Measurements from ENCODE around the gene NBEA.

NBEA gene

DNA sequence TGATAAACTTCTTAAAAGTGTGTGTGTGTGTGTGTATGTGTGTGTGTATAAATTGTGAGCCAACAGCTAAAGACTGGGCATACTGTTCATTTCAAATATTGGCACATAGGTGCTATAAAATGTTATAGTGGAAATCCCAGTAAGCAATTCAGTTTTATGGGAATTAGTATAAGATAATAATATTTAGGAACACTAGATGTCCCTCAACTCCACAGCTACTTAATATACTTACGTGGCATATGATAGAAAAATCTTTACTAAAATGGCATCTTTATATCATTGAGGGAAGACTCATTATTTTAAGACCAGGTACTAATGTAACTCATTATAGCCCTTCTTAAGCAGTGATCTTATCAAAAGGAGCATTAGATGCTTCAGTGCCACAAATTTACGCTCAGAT lies 268.2 kb downstream of the NBEA start:
- TF ChIP-seq POLR2A (IDR thresholded peaks at IDR 0.05; ENCODE audit: low read depth, low read length) = no peak
- FAIRE-seq = no peak
- DNase-seq (ENCODE audit: insufficient read length, low spot score) = no peak

GRCh38 chr13:35211949-35212348 lies 269.9 kb downstream of the NBEA start:
- no peak for TF ChIP-seq POLR2A (IDR thresholded peaks at IDR 0.05; ENCODE audit: low read depth, low read length)
- FAIRE-seq = no peak
- DNase-seq (ENCODE audit: insufficient read length, low spot score) = no peak

DNA sequence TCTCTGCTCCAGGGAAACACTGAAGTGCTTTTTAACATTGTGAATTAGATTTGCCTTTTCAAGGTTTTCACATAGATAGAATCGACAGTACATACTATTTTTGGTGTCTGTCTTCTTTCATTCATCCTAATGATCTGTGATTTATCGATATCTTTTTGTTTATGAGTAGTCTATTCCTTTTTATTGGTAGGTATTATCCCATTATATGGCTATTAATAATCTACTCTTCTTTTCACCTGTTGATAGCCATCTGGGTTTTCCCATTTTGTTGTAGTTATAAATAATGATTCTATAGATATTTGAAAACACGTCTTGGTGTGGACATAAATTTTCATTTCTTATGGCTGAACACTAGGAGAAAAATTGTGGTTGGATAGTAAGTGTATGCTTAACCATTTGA lies 271.8 kb downstream of the NBEA start:
- FAIRE-seq (no peak), DNase-seq (ENCODE audit: insufficient read length, low spot score) (no peak)
- no peak for TF ChIP-seq POLR2A (IDR thresholded peaks at IDR 0.05; ENCODE audit: low read depth, low read length)

DNA sequence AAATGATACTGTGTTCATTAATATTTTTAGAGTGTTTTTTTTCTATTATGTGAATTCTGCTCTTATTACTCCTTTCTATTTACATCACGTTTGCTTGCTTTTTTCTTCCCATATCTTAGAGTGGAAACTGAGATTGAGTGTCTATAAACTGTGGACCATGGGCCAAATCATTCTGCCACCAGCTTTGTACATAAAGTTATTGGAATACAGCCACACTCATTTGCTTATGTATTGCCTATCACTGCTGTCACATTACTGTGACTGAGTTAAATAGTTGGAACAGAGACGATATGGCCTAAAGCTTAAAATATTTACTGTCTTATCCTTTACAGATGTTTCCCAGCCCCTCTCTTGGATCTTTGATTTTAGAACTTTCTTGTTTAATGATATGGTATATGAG lies 274.1 kb downstream of the NBEA start:
- TF ChIP-seq POLR2A (IDR thresholded peaks at IDR 0.05; ENCODE audit: low read depth, low read length) = no peak
- FAIRE-seq = no peak
- no peak for DNase-seq (ENCODE audit: insufficient read length, low spot score)

- TF ChIP-seq POLR2A (IDR thresholded peaks at IDR 0.05; ENCODE audit: low read depth, low read length) = no peak
- DNase-seq (ENCODE audit: insufficient read length, low spot score) (no peak), FAIRE-seq (no peak)
These were observed 277.0 kb downstream of the NBEA start for GRCh38 chr13:35219021-35219420.

DNA sequence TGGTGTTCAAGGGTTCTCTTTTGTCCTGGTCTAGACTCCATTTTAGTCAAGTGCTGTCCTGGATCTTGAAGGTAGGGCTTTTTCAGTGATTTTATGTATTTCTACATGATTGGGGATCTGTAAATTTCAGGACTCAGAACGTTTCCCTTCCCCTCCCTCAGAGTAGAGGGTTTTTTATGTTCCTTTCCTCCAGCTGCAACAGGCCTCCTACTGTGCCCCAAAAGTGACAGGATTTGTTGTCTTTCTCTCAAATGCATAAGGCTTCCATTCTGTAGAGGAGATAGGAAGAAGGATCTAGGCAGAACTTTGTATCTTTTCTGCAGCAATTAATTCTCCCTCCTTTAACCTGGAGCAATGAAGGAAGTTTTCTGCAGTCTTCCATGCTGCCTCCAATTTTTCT lies 283.1 kb downstream of the NBEA start:
- FAIRE-seq (no peak), DNase-seq (ENCODE audit: insufficient read length, low spot score) (no peak)
- TF ChIP-seq POLR2A (IDR thresholded peaks at IDR 0.05; ENCODE audit: low read depth, low read length) = no peak

DNA sequence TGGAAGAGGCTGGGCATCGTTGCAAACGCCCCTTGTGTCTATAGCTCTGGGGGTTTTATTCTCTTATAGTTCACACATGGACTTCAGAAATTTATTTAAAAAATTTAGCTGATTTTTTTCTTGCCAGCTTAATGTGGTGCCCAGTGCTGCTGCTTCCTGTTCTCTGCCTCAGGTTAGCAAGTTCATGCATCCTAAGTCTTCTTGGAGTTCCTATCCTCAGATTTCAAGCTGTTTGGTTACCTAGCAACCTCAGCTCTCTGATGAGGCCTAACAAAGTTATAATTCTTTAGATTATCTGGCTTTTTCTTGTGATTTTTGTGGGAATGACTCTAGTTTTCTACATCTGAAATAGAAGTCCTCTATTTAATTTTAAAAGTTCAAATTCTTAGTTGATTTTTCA lies 283.5 kb downstream of the NBEA start:
- no peak for FAIRE-seq
- DNase-seq (ENCODE audit: insufficient read length, low spot score) = no peak
- no peak for TF ChIP-seq POLR2A (IDR thresholded peaks at IDR 0.05; ENCODE audit: low read depth, low read length)

- FAIRE-seq (no peak), DNase-seq (ENCODE audit: insufficient read length, low spot score) (no peak)
- TF ChIP-seq POLR2A (IDR thresholded peaks at IDR 0.05; ENCODE audit: low read depth, low read length) = no peak
These were observed 286.5 kb downstream of the NBEA start for GRCh38 chr13:35228536-35228935.

DNA sequence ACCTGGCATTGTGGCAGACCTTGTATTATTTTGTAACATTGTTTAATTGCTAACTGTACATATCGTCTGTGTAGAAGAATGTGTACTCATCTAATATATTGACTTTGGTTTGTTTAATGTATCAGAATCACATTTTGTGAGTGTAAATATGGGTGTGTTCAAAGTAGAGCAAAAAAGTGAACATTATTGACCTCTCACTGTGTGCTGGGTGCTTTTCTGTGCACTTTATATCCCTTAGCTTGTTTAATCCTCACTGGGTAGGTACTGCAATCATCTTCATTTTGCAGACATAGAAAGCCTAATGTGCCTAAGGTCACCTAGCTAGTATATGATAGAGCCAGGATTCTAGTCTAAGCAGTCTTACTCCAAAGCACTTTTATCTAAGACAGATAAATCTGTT lies 289.4 kb downstream of the NBEA start:
- TF ChIP-seq POLR2A (IDR thresholded peaks at IDR 0.05; ENCODE audit: low read depth, low read length) = no peak
- DNase-seq (ENCODE audit: insufficient read length, low spot score) (no peak), FAIRE-seq (no peak)

DNA sequence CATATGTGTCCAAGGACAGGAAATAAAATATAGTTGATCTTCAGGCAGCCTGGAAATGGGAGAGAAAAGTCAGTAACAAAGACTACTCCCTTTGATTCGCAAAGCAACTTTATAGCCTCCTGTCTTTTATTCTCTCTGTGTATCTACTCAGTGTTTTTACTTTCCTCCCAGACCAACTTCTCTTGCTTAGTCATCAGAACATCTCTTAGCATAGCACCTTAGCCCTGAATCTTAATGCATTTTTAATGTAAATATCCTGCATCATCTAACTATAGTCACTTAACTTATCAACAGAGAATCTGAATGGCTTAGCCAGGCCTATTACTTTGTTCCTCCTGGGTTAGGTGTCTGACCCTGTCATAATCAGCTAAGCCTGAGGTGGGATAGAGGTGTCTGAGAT lies 296.2 kb downstream of the NBEA start:
- DNase-seq (ENCODE audit: insufficient read length, low spot score) = no peak
- no peak for FAIRE-seq
- no peak for TF ChIP-seq POLR2A (IDR thresholded peaks at IDR 0.05; ENCODE audit: low read depth, low read length)

- DNase-seq (ENCODE audit: insufficient read length, low spot score) (no peak), FAIRE-seq (no peak)
- no peak for TF ChIP-seq POLR2A (IDR thresholded peaks at IDR 0.05; ENCODE audit: low read depth, low read length)
These were observed 310.6 kb downstream of the NBEA start for GRCh38 chr13:35252536-35253205.

DNA sequence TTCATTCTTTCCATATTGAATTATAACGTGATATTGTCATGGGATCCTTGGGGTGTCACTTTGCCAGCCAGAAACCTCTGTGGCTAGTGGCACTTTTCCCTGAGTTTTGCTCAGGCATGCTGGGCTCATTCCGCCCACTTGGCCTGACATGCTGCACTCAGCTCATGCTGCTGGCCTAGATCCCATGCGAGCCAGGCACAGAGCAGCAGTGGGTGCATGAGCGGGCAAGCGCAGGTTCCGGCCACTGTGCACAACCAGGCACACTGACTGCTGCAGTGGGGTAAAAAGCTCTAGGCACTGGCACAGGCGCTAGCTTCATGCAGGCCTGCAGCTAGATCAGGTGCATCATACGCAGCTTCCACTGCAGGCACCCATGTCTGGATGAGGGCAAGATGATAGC lies 313.2 kb downstream of the NBEA start:
- no peak for FAIRE-seq
- no peak for TF ChIP-seq POLR2A (IDR thresholded peaks at IDR 0.05; ENCODE audit: low read depth, low read length)
- DNase-seq (ENCODE audit: insufficient read length, low spot score) = no peak

GRCh38 chr13:35256459-35257148 lies 314.5 kb downstream of the NBEA start:
- no peak for TF ChIP-seq POLR2A (IDR thresholded peaks at IDR 0.05; ENCODE audit: low read depth, low read length)
- DNase-seq (ENCODE audit: insufficient read length, low spot score) = no peak
- FAIRE-seq = no peak

GRCh38 chr13:35260316-35260715 lies 318.2 kb downstream of the NBEA start:
- FAIRE-seq (no peak), DNase-seq (ENCODE audit: insufficient read length, low spot score) (no peak)
- TF ChIP-seq POLR2A (IDR thresholded peaks at IDR 0.05; ENCODE audit: low read depth, low read length) = no peak

GRCh38 chr13:35266412-35266811 lies 324.3 kb downstream of the NBEA start:
- DNase-seq (ENCODE audit: insufficient read length, low spot score) (no peak), FAIRE-seq (no peak)
- TF ChIP-seq POLR2A (IDR thresholded peaks at IDR 0.05; ENCODE audit: low read depth, low read length) = no peak

Data from H54 (cell line).